DOHH2 (cell line): Measurements from ENCODE around the gene ACBD7.

Experiments used
- CTCF ChIP-seq: fragments of 200-600 bp; sonication (generic); IDR thresholded peaks from one replicate; pipeline ENCODE4 v1.5.1; 2014; ENCODE audit warnings: antibody characterized with exemption, mild to moderate bottlenecking, low read depth, low read length; ENCODE audit not compliant: poor library complexity, severe bottlenecking
- EZH2phosphoT487 ChIP-seq: fragments of 200-600 bp; sonication (generic); IDR thresholded peaks from 2 replicates; pipeline ENCODE4 v1.6.1; 2017; ENCODE audit warnings: borderline replicate concordance, mild to moderate bottlenecking, antibody characterized with exemption, low read length, moderate library complexity, mixed read lengths

GRCh38 chr10:15088428-15089261, at the start of gene ACBD7:
- no peak for TF ChIP-seq CTCF
- TF ChIP-seq EZH2phosphoT487 = no peak
